GM11168 (cell line): ENCODE results near the gene HDC.

Source experiments
- in situ Hi-C: fragments of 300-500 bp; cut with MboI; formaldehyde crosslinking; loops from one replicate; pipeline ENCODE4 v1.12.0; 2022; ENCODE audit warnings: low sequenced_read_pairs; ENCODE audit not compliant: unreplicated experiment

Gene HDC

GRCh38 chr15:50228866-50229265 lies 36.7 kb downstream of the HDC start:
- in situ Hi-C loops: no loop called here

- in situ Hi-C loops: no loop called here
Observed at GRCh38 chr15:50227076-50227475, 38.5 kb downstream of the HDC start.

GRCh38 chr15:50225938-50226337 lies 39.6 kb downstream of the HDC start:
- in situ Hi-C loops: no loop called here

- in situ Hi-C loops: no loop called here
Observed at GRCh38 chr15:50225057-50225456, 40.5 kb downstream of the HDC start.

GRCh38 chr15:50224606-50225005 lies 40.9 kb downstream of the HDC start:
- in situ Hi-C loops: no loop called here

- in situ Hi-C loops: no loop called here
Observed at GRCh38 chr15:50222181-50222580, 43.3 kb downstream of the HDC start.

- in situ Hi-C loops: no loop called here
Observed at GRCh38 chr15:50219820-50220219, 45.7 kb downstream of the HDC start.

GRCh38 chr15:50218691-50219090 lies 46.8 kb downstream of the HDC start:
- in situ Hi-C loops: no loop called here

- in situ Hi-C loops: no loop called here
Observed at GRCh38 chr15:50218291-50218690, 47.2 kb downstream of the HDC start.

- in situ Hi-C loops: no loop called here
Observed at GRCh38 chr15:50210462-50211157, 54.9 kb downstream of the HDC start.

GRCh38 chr15:50209809-50210208 lies 55.7 kb downstream of the HDC start:
- in situ Hi-C loops: no loop called here

- in situ Hi-C loops: no loop called here
Observed at GRCh38 chr15:50206020-50206419, 59.5 kb downstream of the HDC start.

- in situ Hi-C loops: no loop called here
Observed at GRCh38 chr15:50202003-50202402, 63.5 kb downstream of the HDC start.

GRCh38 chr15:50192926-50193620 lies 72.5 kb downstream of the HDC start:
- in situ Hi-C loops: no loop called here

GRCh38 chr15:50192164-50192563 lies 73.4 kb downstream of the HDC start:
- in situ Hi-C loops: no loop called here
